Activated effector memory CD4-positive, alpha-beta T cell treated with anti-CD3 and anti-CD28 coated beads, Interleukin-2, amount 50 U/mL, for 16 hours (primary cell): ENCODE data around the gene LRRC14B.

Source experiments
- DNase-seq: peaks from one replicate; pipeline ENCODE4 v3.0.0-alpha.2; 2020

LRRC14B gene

DNA sequence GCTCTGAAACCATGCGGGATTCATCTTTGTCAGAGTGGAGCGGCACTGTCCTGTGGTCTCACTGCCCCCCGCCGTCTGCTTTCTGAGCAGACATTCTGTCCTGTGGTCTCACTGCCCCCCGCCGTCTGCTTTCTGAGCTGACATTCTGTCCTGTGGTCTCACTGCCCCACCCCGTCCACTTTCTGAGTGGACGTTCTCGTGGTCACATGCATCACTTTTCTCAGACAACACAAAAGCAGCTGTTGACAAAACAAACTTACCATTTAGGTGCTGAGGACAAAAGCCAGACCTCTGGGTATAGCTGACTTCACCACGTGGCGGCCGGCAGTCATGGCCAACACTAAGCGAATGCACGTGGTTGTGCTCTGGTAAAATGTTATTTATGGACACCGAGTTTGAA is 2.8 kb downstream of the LRRC14B start:
- DNase-seq, result peak; percentile 53

DNA sequence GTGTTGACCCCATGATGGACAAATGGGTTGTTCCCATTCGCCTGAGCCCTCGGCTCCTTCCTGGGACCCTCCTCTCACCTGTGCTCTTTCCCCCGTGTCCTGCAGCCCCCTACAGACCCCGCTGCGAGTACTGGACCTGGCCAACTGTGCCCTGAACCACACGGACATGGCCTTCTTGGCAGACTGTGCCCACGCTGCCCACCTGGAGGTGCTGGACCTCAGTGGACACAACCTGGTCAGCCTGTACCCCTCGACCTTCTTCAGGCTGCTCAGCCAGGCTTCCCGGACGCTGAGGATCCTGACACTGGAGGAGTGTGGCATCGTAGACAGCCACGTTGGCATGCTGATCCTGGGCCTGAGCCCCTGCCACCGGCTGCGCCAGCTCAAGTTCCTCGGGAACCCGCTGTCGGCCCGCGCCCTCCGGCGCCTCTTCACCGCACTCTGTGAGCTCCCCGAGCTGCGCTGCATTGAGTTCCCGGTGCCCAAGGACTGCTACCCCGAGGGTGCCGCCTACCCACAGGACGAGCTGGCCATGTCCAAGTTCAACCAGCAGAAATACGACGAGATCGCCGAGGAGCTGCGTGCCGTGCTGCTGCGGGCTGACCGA is 3.4 kb downstream of the LRRC14B start:
- DNase-seq, result peak; percentile 56

DNA sequence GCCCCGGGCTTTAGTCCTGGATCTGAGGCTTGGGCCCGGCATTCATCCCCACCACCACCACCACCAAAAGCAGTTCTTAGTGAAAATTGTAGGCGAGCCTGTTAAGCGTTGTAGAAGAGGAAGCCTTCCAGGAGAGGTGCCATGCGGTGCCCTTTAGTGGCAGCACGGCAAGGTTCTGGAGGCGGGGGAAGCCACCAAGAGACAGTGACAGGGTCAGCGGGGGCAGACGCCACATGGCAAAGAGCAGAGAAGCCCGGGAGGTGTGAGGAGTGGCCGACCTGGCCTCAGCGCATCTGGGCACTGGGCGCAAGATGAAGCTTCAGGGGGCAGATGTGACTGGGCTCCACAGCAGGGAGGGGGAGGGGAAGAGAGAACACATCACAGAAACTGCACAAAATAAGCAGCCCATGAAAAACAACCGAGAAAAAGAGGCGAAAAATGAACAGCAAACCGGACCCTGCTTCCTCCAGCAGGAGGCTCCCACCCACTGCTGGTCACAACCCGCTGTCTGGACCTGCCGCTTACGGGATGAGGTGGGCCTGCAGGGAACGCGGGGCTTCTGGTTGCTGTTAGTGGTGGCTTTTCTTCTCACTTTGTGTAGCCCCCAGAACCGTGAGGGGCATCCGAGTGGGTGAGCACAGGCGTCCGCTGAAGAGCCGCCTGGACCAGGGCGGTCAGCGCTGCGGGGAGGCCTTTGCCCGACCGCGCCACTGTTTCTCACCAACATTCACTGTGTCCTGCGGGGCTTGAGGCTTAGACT is 4.3 kb downstream of the LRRC14B start:
- peak; percentile 64 for DNase-seq

DNA sequence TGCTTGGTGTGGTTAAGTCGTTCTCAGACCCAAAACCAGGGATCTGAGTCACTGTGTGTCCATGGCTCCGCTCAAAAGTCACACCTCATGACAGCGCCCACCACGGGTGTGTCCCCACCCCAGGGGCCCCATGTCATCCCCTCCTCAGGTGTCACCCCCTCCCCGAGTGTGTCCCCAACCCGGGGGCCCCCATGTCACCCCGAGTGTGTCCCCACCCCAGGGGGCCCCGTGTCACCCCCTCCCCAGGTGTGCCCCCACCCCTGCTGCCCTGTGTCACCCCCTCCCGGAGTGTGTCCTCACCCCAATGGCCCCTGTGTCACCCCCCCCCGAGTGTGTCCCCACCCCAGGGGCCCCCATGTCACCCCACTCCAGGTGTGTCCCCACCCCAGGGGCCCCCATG is 5.1 kb downstream of the LRRC14B start:
- DNase-seq, result peak; percentile 59

DNA sequence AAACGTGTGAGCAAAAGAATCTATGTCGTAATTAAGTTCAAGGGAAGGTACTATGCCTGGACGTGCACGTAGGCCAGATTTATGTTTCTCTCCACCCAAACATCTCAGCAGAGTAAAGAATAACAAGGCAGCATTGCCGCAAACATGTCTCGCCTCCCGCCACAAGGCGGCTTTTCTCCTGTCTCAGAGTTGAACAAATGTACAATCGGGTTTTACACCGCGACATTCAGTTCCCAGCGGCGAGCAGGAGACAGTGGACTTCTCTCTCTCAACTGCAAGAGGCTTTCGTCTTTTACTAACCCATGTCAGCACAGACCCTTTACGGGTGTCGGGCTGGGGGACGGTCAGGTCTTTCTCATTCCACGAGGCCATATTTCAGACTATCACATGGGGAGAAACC is 5.7 kb downstream of the LRRC14B start:
- peak; percentile 41 for DNase-seq

DNA sequence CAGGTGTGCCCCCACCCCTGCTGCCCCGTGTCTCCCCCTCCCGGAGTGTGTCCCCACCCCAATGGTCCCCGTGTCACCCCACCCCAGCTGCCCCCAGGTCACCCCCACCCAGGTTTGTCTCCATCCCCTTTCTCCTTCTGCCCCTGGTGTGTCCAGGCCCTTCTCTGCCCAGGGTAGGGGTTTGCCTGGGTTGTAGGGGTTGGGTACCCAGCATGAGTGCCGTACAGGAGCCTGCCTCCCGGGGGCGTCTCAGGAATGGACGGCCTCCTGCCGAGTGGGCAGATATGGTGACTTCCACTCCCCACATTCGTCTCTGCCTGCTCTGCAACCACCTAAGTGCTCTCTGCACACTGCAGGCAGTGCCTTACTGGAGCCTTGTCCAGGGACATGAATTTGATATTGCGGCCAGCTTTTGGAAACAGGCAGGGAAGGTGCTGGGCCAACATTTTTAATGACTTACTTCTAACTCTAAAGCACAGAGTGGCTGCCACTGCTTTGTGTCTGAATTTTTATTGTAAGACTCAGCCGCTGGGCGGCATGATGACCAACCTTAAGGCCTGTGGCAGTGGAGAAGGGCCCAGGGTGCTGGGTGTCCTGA is 6.7 kb downstream of the LRRC14B start:
- peak; percentile 43 for DNase-seq

DNA sequence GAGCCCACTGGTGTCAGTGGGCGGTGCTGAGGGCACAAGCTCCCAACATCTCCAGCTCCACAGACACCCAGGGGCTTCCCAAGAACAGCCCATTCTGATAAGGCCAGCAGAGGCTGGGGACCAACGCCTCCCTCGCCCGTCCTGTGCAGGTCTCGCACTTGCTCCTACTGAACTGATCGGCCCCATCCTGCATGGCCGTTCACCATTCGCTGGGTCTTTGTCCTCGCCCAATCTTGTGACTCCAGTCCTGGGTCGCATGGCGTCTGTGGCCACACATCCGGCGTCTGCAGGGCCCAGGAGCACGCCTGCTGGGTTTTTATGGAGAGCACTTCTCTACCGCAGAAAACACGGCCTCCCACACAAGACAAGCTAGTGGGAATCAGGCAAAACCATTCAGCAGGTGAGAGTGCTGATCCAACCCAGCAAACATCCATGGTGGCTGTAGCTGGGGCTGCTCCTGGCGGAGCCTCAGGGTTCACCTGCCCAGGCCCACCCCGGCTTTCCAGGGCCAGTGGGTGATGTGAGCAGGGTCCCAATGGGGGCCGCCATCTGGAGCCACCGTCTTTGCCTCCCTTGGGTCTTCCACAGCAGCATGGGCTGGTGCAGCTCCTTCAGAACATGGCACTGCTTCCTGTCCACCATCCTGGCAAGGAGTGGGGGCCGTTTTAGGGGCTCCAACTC is 7.4 kb downstream of the LRRC14B start:
- DNase-seq, result peak; percentile 60

DNA sequence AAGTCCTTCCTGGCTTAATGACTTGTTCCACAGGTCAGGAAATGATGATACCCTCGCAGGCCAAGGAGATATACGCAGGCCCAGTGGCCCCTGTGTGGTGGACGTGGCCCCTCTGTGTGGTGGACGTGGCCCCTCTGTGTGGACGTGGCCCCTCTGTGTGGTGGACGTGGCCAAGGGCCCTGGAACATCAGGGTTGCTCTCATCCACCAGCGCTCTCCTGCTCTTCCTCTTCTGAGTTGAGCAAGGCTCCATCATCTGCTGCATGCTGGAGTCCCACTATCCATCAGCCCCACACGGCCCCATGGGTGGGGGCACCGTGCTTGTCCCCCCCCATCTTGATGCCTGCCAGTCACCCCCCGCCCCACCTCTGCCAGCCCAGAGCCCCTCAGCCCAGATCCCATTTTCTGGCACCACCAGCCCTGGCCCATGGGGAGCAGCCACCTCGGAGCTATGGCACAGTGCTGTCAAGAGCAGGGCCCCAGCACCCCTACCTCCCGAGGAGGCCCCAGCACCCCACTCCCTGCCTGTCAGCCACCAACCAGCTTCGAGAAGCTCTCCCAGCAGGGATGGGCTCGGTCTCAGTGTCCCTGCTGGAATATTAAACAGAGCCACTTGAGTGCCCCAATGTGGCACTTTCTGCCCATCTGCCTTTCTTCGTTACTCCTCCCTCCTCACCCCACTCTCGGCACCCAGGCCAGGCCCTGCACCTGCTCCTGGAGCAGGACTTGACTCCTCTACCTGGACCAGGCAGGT is 8.1 kb downstream of the LRRC14B start:
- DNase-seq, result peak; percentile 38

DNA sequence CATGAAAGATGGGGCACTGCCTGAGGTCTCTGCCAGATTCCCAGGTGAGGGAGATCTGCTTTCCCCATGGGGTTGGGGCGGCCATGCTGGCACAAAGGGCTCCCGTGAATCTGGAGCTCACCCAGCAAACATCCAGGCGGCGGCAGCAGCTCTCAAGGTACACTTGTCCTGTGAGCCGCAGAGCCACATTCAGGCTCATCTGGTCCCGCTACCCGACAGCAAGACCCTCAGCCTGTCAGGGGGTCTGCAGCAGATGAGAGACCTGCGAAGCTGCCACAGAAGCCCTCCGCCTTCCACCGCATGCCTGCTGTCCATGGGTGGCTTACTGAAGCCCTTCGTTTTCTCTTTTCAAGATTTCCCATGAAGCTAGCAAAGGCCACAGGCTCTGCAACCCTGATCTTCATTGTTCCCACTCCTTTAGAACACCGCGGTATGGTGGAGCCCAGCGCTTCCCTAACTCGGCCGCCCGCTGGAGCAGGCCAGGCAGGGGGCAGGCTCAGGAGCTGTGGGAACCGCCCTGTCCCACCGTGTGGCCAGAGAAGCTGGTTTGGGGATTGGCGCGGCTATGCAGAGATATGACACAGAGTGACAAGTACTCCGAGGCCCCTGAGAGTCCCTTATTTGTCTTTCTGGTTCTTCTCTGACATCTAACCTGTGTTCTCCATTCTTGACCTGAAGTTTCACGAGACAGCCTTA is 8.8 kb downstream of the LRRC14B start:
- no peak for DNase-seq

DNA sequence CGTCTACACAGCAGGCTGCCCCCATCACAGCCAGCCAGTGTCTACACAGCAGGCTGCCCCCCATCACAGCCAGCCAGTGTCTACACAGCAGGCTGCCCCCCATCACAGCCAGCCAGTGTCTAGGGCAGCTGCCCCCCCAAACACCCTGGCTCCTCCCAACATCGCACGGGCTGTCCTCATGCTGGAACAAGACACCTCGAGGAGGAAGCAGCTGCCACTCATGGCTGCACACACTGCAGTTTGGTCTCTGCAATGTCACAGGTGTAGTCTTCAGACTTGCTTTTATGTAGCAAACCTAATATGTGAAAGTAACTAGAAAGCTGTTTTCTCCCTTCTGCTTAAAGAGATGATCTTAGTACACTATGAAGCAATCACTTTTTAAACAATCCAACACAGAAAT is 9.7 kb downstream of the LRRC14B start:
- DNase-seq, result no peak

DNA sequence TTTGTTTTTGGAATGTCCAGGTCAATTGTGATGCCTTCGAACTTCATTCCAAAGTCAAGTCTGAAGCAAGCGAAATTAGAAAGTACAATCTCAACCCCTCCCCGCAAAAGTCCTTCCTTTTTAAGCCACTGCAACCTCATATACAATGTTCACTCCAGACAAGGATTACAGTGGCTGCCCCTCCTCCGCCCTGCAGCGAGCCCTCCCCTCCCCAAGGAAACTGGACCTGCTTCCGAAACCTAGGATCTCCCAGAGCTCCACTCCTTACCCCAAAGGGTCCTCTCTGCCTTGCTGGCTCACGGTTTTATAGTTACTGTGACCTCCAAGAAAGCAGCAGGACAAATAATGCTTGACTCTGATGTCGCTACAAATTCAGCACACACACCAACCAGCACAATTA is 10.4 kb downstream of the LRRC14B start:
- DNase-seq, result no peak

DNA sequence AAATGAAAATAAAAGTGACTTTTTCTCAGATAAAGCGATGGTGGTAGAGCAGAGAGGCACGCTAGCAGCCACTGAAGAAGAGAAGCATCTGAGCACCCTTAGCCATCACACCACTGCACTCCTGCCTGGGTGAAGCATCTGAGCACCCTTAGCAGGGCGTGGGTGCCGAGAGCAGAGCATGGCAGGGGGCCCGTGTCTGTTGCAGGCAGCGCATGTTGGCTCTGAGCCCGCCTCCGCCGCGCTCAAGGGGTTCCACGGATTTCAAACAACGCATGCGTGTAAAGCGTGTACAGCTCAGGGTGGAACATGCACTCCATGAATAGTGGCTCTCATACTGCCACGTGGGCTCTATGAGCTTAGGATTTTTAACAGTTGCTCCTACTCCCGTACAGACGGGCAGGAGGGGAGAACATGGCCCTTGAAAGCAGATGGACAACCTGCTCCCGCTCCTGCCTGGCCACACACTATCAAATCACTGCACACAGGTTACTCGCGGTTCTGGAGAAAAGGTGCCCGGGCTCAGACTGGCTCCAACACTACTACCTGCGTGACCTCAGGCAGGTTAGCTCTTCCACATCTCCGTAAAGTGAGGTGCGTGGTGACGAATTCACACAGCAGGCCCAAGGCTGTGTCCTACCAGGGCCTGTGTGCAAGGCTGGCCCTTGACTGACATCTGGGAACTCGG is 12.1 kb downstream of the LRRC14B start:
- peak; percentile 54 for DNase-seq

DNA sequence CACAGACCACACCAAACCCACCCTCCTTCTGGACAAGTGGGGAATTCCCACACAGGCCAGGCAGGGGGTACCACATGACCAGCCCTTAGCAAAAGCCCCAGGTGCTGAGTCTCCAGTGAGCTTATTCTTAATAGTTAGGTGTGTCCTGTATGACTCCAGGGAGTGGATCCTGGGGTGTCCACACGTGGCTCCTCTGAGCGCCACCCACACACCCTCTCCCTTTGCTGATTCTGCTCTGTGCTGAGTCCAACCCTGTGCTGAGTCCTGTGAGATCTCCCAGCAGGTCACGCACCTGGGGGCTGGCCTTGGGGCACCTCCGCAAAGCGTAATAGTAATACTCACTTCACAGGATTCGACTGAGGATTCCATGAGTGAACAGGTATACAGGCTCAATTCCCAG is 12.7 kb downstream of the LRRC14B start:
- DNase-seq, result peak; percentile 38

DNA sequence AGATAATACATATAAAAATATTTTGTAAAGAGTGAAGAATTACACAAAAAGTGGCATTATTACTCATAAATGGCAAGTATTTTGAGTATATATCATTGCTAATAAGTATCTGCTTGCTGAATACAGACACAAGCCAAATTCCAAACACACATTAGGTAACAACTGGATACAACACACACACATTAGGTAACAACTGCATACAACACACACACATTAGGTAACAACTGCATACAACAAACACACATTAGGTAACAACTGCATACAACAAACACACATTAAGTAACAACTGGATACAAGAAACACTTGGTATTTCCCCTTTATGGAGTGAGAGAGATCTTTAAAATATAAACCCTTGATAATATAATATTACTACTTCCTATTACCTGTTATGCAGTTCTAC is 13.2 kb downstream of the LRRC14B start:
- DNase-seq, result no peak

DNA sequence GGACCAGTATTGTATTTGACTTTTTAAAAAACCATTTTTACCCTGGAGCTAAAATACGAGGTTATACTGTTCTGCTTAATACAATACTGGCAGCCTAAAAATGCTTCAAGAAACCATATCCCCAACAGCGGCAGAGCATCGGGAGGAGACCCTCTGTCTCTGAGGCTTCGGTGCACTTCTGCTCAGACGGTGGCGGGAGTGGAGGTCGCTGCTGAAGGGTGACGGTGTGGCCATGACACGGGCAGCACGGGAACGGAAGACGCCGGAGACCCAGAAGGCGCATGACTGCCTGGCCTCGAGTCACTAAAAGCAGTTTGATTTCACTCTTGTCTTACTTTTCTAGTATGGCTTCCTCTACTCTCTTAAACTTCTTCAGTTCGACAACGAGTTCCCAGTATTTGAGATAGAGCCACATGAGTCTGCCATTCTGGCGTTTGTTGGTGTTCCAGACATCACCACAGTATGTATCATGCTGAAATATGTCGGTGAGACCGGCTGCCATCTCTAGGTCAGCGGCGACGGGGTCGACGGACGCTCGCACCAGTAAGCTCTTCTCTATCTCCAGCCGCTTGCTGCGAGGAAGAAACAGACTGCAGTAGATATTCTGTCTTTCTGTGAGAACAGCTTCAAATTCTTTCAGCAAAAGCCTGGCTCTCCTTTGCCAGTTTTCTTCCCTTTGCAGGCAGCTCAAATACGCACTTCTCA is 13.8 kb downstream of the LRRC14B start:
- DNase-seq, result peak; percentile 43

DNA sequence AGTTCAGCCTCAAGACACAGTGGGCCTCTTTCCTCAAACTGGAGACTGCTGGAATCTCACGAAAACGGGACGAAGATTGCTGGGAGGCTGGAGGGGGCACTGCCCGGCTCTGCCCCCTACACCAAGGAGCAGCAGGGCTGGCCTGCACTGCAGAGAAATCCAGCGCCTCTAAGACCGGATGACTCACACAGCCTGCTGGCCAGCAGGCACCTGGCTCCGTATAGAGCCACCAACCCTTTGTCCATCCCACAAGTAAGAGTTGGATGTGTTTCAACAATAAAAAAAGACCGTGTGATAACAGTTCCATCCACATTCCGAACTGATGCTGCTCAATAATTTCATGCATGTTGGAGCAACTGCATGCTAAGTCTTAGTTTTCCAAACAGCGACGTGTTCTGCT is 15.1 kb downstream of the LRRC14B start:
- DNase-seq, result peak; percentile 12

DNA sequence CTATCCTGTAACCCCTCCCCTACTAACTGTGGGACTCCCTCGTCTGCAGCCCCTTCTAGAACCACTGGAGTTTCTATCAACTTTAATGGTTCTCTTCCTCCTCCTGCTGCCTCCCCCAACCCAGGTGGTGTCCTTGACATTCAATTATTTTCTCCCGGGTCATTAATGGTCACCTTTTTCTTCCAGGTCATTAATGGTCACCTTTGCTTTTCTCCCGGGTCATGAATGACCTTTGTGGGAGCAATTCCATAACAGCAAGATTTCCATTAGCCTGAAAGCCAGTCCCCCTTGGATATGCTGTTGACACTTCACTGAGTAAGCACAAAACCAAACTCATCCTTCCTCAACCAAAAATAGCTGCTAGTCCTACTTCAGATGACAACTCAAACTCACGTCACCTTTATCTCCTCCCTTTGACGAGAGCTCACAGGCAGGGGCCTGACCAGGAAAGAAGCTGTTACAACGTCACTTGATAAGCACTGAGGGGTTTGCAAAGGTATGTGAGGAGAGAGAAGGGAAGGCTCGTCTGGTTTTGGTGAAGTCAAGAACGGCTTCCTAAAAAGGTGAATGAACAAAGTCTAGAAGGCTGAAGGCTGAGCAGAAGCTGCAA is 15.7 kb downstream of the LRRC14B start:
- peak; percentile 1 for DNase-seq

DNA sequence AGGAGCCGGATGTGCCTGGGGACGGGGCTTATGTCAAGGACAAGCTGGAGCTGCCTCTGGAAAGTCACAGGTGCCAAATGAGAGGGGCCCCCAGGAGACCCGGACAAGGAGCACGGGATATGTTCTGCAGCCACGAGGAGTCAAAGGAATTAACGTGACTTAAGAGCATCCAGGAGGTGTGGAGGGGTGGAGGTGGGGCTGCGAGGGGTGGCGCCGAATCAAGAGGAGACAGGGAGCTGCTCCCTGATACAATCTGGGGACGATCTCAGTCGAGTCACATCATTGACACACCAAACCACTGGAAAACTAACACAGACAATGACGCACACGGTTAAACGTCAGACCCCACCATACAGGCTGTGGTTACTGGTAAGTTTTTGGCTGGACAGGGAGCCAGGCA is 16.3 kb downstream of the LRRC14B start:
- peak; percentile 39 for DNase-seq

DNA sequence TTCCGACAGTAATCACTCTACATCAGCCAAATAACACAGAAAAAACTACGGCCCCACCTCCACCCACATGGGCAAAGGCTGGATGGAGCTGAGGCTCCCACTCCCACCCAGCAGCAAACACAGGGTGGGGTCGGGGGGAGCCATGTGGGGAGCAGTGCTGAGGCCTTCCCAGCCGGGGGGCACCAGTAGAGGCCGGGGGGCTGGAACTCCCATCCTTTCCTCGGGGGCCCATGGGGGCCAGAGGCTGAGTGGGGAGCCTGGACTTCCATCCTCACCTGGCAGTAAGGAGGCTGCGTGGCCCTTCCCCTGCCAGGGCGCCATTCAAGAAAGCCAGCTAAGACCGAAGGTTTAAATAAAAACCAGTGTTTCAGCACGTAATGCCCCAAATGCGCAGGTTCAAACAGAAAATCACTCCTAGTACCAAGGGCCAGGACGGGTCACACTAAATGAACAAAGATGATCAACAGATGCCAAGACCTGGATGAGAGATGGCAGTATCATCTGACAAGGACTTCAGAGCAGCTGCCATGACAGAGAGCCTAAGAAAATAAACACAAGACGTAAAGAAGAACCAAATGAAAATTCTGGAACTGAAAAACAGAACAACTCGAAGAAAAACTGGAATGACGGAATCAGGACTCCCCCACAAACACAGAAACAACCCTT is 17.3 kb downstream of the LRRC14B start:
- DNase-seq, result peak; percentile 38

DNA sequence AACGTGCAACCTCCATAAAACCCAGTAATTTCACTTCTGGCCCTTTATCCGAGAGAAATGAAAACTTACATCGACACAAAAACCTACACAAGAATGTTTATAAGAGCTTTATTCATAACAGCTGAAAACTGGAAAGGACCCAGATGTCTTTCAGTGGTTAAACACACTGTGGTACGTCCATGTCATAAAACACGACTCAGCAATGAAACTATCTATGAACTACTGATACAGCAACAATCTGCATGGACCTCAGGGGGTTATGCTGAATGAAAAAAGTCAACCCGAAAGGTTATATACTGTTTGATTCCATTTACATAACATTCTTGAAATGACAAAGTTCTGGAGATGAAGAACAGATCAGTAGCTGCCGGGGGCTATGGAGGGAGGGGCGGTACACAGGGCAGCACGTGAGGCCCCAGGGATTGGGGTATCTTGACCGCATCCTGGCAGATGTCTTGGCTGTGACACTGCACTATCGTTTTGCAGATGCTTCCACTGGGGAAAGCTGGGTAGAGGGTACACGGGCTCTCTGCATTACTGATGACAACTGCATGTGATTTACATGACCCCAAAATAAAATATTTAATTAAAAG is 22.6 kb downstream of the LRRC14B start:
- peak; percentile 31 for DNase-seq
